ENCODE measurements around the gene CCN2.
"Not testable (repeated sequence)": the region's sequence is repeated elsewhere in the genome, so short reads cannot be mapped to it uniquely, and the experiment has no call there.

Gene CCN2

GRCh38 chr6:131909408-131910218 lies 41.6 kb downstream of the CCN2 start:
- DNase-seq (ENCODE audit: low read depth), result peak; percentile 54

GRCh38 chr6:131908787-131909186 lies 42.4 kb downstream of the CCN2 start:
- DNase-seq (ENCODE audit: low read depth), result not testable (repeated sequence)

GRCh38 chr6:131903734-131904133 lies 47.4 kb downstream of the CCN2 start:
- not testable (repeated sequence) for DNase-seq (ENCODE audit: low read depth)

- DNase-seq (ENCODE audit: low read depth), result not testable (repeated sequence)
Observed at GRCh38 chr6:131901326-131901873, 49.8 kb downstream of the CCN2 start.

GRCh38 chr6:131900231-131900630 lies 50.9 kb downstream of the CCN2 start:
- DNase-seq (ENCODE audit: low read depth), result no peak

GRCh38 chr6:131898718-131899117 lies 52.5 kb downstream of the CCN2 start:
- DNase-seq (ENCODE audit: low read depth), result no peak
